NB4 (cell line): ENCODE results near the gene DCAF4L1.

Experiments used
- CTCF ChIP-seq: IDR thresholded peaks from one replicate; pipeline ENCODE4 v1.5.1; 2012; ENCODE audit warnings: low read depth, low read length
- POLR2A ChIP-seq: IDR thresholded peaks from 2 replicates; pipeline ENCODE4 v1.6.1; 2011; ENCODE audit warnings: mild to moderate bottlenecking; ENCODE audit not compliant: insufficient read length; ENCODE audit errors: extremely low read depth

GRCh38 chr4:41985151-41985550 lies 3.6 kb downstream of the DCAF4L1 start:
- TF ChIP-seq CTCF (no peak), POLR2A (no peak)
